Caco-2 (cell line): Measurements from ENCODE around the gene FLT1. TPM values are rescaled to one million over a fixed set of nuclear protein-coding genes. Genes with fewer than 3 reads are reported as not detected.

ENCODE experiments used
- BruUV-seq: library from RNA; stranded (reverse); fragments of 400-500 nt; replicated peaks from 2 replicates; lab custom pipeline; 2021; lab: Mats Ljungman, UMichigan
- CTCF ChIA-PET: fragments of 300-600 bp; sonication (Branson Sonifier 250); formaldehyde crosslinking; loops from one replicate; lab custom pipeline; 2022; ENCODE audit warnings: antibody characterized with exemption; lab: Charles Lee
- POLR2A ChIA-PET: fragments of 300-600 bp; sonication (Branson Sonifier 250); formaldehyde crosslinking; loops from one replicate; lab custom pipeline; 2022; ENCODE audit warnings: antibody characterized with exemption; lab: Charles Lee
- DNase-seq, 2 experiments: peaks; one replicate each; pipeline versions ENCODE4 v3.0.0 to v3.0.0-alpha.2; 2020 to 2022
- H3K27me3 ChIP-seq: replicated peaks from 2 replicates; pipeline ENCODE4 v1.6.0; 2011; ENCODE audit warnings: low read length; ENCODE audit not compliant: control insufficient read depth, insufficient read depth
- H3K36me3 ChIP-seq: 2 replicates; pipeline ENCODE4 v1.5.1; 2011; ENCODE audit warnings: low read length; ENCODE audit not compliant: control insufficient read depth, insufficient read depth
- H3K4me1 ChIP-seq: fragments of 250-450 bp; sonication (Bioruptor Pico); 2 replicates; pipeline ENCODE4 v1.5.1; 2020; ENCODE audit warnings: mild to moderate bottlenecking
- H3K4me3 ChIP-seq: 2 replicates; pipeline ENCODE4 v1.5.1; 2011; ENCODE audit warnings: low read depth, mild to moderate bottlenecking, control low read depth, low read length
- H3K9me3 ChIP-seq: fragments of 250-450 bp; sonication (Bioruptor Pico); 2 replicates; pipeline ENCODE4 v1.5.1; 2020; ENCODE audit warnings: mild to moderate bottlenecking, moderate library complexity
- H3K27ac Mint-ChIP-seq: one replicate; pipeline ENCODE4 v1.8.0; 2022; ENCODE audit warnings: mixed read lengths; ENCODE audit not compliant: unreplicated experiment
- H3K27me3 Mint-ChIP-seq: one replicate; pipeline ENCODE4 v1.8.0; 2022; ENCODE audit warnings: mixed read lengths; ENCODE audit not compliant: insufficient read depth, unreplicated experiment
- H3K36me3 Mint-ChIP-seq: one replicate; pipeline ENCODE4 v1.8.0; 2022; ENCODE audit warnings: mild to moderate bottlenecking, mixed read lengths; ENCODE audit not compliant: insufficient read depth, unreplicated experiment
- H3K4me1 Mint-ChIP-seq: one replicate; pipeline ENCODE4 v1.8.0; 2022; ENCODE audit warnings: low read depth, mixed read lengths; ENCODE audit not compliant: unreplicated experiment
- H3K4me3 Mint-ChIP-seq: one replicate; pipeline ENCODE4 v1.8.0; 2022; ENCODE audit warnings: mild to moderate bottlenecking, moderate library complexity, mixed read lengths; ENCODE audit not compliant: unreplicated experiment
- H3K9me3 Mint-ChIP-seq: one replicate; pipeline ENCODE4 v1.8.0; 2022; ENCODE audit warnings: mixed read lengths; ENCODE audit not compliant: unreplicated experiment
- intact Hi-C: fragments of 100-400 bp; cut with micrococcal nuclease; formaldehyde crosslinking; loops from one replicate; pipeline ENCODE4 v1.10.0; 2022; ENCODE audit not compliant: unreplicated experiment
- total RNA-seq: library from RNA; stranded (reverse); gene quantifications from 2 replicates; pipeline ENCODE4 v1.2.3, GENCODE V29; 2022
- TF ChIP-seq, protein P1 (sequence below), 2 experiments: fragments of 200-600 bp in 1 of 2; IDR thresholded peaks; 1 replicate in 1 of 2; 2 replicates in 1 of 2; pipeline versions ENCODE4 v1.5.1 to v1.8.0; 2011 to 2022; ENCODE audit warnings: antibody characterized with exemption in 1 of 2, control low read depth in 1 of 2, inconsistent platforms in 1 of 2, low read depth in 1 of 2, low read length in 1 of 2, mild to moderate bottlenecking in 1 of 2, moderate library complexity in 1 of 2; ENCODE audit not compliant: insufficient read depth in 1 of 2, severe bottlenecking in 1 of 2, unreplicated experiment in 1 of 2

FLT1 gene
- total RNA-seq, 1 experiment from 2014 or later = 0.66 TPM

DNA sequence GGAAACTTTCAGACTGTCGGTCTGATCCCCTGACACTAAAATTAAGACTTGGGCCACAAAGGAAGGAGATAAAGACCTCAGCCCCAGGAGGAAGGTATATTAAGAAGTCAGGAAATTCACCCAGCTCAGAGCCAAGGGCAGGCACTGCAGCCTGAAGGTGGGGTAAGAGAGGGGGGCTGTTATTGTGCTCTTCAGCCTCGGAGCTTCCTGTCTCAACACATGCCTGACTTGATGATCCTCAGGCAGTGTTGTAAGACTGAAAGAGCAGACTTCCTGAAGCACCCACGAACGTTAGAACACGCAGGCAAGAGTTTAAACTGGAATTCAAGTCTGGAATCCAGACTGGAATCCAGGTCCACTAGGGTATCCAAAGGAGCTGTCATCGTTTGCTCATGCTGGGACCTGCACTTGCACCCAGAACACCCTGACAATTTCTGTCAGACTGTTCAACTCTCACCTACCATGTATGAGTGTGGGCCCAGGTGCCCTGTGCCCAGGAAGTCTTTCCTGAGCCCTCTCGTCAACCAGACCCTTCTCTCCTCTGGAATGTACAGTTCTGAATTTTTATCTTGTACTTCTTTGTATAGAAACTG, 10.7 kb upstream of the FLT1 start:
- Histone ChIP-seq H3K9me3 (no peaks in the 10 kb centered on the region), H3K4me3 (no peak overlapping the region), H3K4me1 (no peaks in the 10 kb centered on the region), H3K27me3 (no peaks in the 10 kb centered on the region), H3K36me3 (no peaks in the 10 kb centered on the region)
- Mint-ChIP-seq H3K4me3 (no peak overlapping the region), H3K4me1 (peaks cover 11% of the 10 kb centered on the region), H3K27ac (no peak overlapping the region), H3K36me3 (no peaks in the 10 kb centered on the region), H3K9me3 (no peaks in the 10 kb centered on the region), H3K27me3 (peaks cover 3% of the 10 kb centered on the region)
- BruUV-seq = no TSS peak
- no peak for DNase-seq
- ChIA-PET POLR2A (no interaction called here), CTCF (no interaction called here)
- intact Hi-C loops = no loop called here
- TF ChIP-seq, protein P1, sequence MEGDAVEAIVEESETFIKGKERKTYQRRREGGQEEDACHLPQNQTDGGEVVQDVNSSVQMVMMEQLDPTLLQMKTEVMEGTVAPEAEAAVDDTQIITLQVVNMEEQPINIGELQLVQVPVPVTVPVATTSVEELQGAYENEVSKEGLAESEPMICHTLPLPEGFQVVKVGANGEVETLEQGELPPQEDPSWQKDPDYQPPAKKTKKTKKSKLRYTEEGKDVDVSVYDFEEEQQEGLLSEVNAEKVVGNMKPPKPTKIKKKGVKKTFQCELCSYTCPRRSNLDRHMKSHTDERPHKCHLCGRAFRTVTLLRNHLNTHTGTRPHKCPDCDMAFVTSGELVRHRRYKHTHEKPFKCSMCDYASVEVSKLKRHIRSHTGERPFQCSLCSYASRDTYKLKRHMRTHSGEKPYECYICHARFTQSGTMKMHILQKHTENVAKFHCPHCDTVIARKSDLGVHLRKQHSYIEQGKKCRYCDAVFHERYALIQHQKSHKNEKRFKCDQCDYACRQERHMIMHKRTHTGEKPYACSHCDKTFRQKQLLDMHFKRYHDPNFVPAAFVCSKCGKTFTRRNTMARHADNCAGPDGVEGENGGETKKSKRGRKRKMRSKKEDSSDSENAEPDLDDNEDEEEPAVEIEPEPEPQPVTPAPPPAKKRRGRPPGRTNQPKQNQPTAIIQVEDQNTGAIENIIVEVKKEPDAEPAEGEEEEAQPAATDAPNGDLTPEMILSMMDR (IDR thresholded peaks at IDR 0.05; ENCODE audit: insufficient read depth in 1 of 2, low read depth in 1 of 2, low read length in 1 of 2, severe bottlenecking in 1 of 2, unreplicated experiment in 1 of 2) = no peak

DNA sequence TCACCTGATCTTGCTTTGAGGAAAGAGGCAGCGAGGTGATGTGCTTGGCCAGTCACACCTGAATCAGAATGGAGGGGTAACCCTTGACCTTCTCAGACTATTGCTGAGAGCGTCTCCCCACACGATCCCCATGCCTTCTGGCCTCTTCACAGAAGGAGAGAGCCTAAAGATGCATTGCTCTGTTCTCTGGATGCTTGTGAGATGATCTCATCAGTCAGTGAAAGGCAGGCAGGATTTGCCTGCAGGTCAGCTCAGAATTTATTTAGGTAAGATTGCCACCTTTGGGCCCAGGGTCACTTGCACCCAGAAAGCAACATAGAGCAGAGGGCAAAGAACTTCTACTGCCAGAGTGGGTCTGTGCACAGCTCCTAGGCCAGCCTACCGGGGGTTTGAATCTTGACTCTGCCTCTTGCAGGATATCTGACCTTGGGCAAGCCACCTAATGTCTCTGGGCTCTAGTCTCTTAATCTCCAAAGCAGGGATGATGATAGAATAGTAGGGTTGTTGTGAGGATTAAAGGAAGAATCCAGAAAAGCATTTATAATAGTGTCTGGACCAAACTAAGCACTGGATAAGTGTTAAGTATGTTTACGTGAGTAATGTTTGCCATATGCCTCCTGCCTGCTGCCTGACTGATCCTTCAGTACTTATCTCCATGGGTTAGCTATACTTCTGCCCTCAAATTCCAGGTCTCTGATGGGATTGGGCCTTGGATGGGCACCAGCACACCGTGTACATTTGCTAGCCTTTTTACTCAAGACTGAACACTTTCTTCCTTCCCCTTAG, 8.4 kb upstream of the FLT1 start:
- Mint-ChIP-seq H3K4me3 (no peak overlapping the region), H3K4me1 (peaks cover 20% of the 10 kb centered on the region), H3K27me3 (no peaks in the 10 kb centered on the region), H3K36me3 (no peaks in the 10 kb centered on the region), H3K9me3 (no peaks in the 10 kb centered on the region), H3K27ac (no peak overlapping the region)
- Histone ChIP-seq H3K27me3 (no peaks in the 10 kb centered on the region), H3K4me1 (peaks cover 6% of the 10 kb centered on the region; the same call in 1 of the 2 replicates), H3K9me3 (no peaks in the 10 kb centered on the region), H3K4me3 (no peak overlapping the region), H3K36me3 (no peaks in the 10 kb centered on the region)
- intact Hi-C loops = no loop called here
- TF ChIP-seq, protein P1 (IDR thresholded peaks at IDR 0.05; ENCODE audit: insufficient read depth in 1 of 2, low read depth in 1 of 2, low read length in 1 of 2, severe bottlenecking in 1 of 2, unreplicated experiment in 1 of 2) = no peak
- POLR2A ChIA-PET = no interaction called here
- DNase-seq = no peak
- CTCF ChIA-PET = no interaction called here
- BruUV-seq = no TSS peak

DNA sequence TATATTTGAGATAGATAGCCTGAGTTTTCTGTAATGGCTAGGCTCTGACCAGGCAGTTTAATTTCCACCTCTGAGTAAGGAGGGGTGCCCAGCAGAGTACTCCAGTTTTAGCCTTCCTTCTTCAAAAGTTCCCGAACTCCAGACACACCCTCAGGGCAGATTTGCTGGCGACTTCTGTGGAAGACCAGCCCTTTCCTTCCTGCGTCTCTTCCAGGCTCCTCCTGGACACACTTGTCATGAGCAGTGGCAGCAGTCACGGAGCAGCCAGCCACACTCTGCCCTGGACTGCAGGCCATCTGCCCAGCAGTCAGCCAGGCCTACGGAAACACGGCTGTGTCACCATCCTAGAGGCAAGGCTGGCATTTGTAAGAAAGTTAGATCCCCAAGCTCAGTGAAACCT, 6.6 kb upstream of the FLT1 start:
- Mint-ChIP-seq H3K27me3 (peaks cover 3% of the 10 kb centered on the region), H3K9me3 (no peaks in the 10 kb centered on the region), H3K27ac (no peak overlapping the region), H3K4me3 (no peak overlapping the region), H3K36me3 (no peaks in the 10 kb centered on the region), H3K4me1 (peaks cover 20% of the 10 kb centered on the region)
- CTCF ChIA-PET = no interaction called here
- BruUV-seq = no TSS peak
- H3K27me3 ChIP-seq = 0 out of 2 replicates have a peak, but pooled peaks cover under 1% of the 10 kb centered on the region
- H3K4me3 ChIP-seq = no peak overlapping the region
- H3K36me3 ChIP-seq = no peaks in the 10 kb centered on the region
- TF ChIP-seq, protein P1 (IDR thresholded peaks at IDR 0.05; ENCODE audit: insufficient read depth in 1 of 2, low read depth in 1 of 2, low read length in 1 of 2, severe bottlenecking in 1 of 2, unreplicated experiment in 1 of 2) = no peak
- no peaks in the 10 kb centered on the region for H3K9me3 ChIP-seq
- POLR2A ChIA-PET = no interaction called here
- peaks cover 6% of the 10 kb centered on the region; the same call in 1 of the 2 replicates for H3K4me1 ChIP-seq
- intact Hi-C loops = no loop called here
- DNase-seq = no peak
